KMS-11 (cell line): Measurements from ENCODE around the gene POGZ.
"Not testable (repeated sequence)": the region's sequence is repeated elsewhere in the genome, so short reads cannot be mapped to it uniquely, and the experiment has no call there.

ENCODE experiments used
- H2AFZ ChIP-seq: fragments of 200-600 bp; sonication (generic); 2 replicates; pipeline ENCODE4 v1.6.1; 2016; ENCODE audit warnings: antibody characterized with exemption, mixed run types, low read depth
- H3K27ac ChIP-seq: fragments of 200-600 bp; sonication (generic); 2 replicates; pipeline ENCODE4 v1.6.1; 2016; ENCODE audit warnings: mild to moderate bottlenecking, mixed run types
- H3K27me3 ChIP-seq: fragments of 200-600 bp; sonication (generic); 2 replicates; pipeline ENCODE4 v1.6.1; 2017; ENCODE audit warnings: mild to moderate bottlenecking, low read depth, mixed run types, moderate library complexity; ENCODE audit not compliant: insufficient read depth
- H3K36me3 ChIP-seq: fragments of 200-600 bp; sonication (generic); 2 replicates; pipeline ENCODE4 v1.6.1; 2017; ENCODE audit warnings: mild to moderate bottlenecking, mixed run types; ENCODE audit not compliant: insufficient read depth
- H3K4me1 ChIP-seq: fragments of 200-600 bp; sonication (generic); 2 replicates; pipeline ENCODE4 v1.6.1; 2016; ENCODE audit warnings: mild to moderate bottlenecking, low read depth, mixed run types; ENCODE audit not compliant: poor library complexity, severe bottlenecking
- H3K4me2 ChIP-seq: fragments of 200-600 bp; sonication (generic); 2 replicates; pipeline ENCODE4 v1.7.0; 2016; ENCODE audit warnings: mild to moderate bottlenecking, mixed run types
- H3K4me3 ChIP-seq: fragments of 200-600 bp; sonication (generic); IDR thresholded peaks from 2 replicates; pipeline ENCODE4 v1.6.1; 2017; ENCODE audit warnings: low read depth, low read length, mixed read lengths; ENCODE audit not compliant: insufficient read depth
- H3K79me2 ChIP-seq: fragments of 200-600 bp; sonication (generic); 2 replicates; pipeline ENCODE4 v1.6.1; 2016; ENCODE audit warnings: low read depth, mixed run types; ENCODE audit not compliant: insufficient read depth
- H3K9ac ChIP-seq: fragments of 200-600 bp; sonication (generic); 2 replicates; pipeline ENCODE4 v1.6.1; 2016; ENCODE audit warnings: mild to moderate bottlenecking, mixed run types
- H4K20me1 ChIP-seq: fragments of 200-600 bp; sonication (generic); 2 replicates; pipeline ENCODE4 v1.6.1; 2016; ENCODE audit warnings: mild to moderate bottlenecking, mixed run types; ENCODE audit not compliant: insufficient read depth
- TF ChIP-seq, protein P1 (sequence below): fragments of 200-600 bp; sonication (generic); conservative IDR thresholded peaks from 2 replicates; pipeline ENCODE4 v1.6.1; 2017; ENCODE audit warnings: low read depth, mild to moderate bottlenecking, antibody characterized with exemption, low read length, moderate library complexity, mixed read lengths

POGZ gene

GRCh38 chr1:151444783-151445177 lies 14.5 kb downstream of the POGZ start:
- peaks cover 50% of the 10 kb centered on the region for H4K20me1 ChIP-seq
- no peak overlapping the region for H2AFZ ChIP-seq
- peaks cover 98% of the 10 kb centered on the region for H3K79me2 ChIP-seq
- H3K4me3 ChIP-seq: no peak overlapping the region
- H3K9ac ChIP-seq: peak overlapping the region; percentile 0; the same call in 1 of the 2 replicates
- peak overlapping the region; percentile 39 for H3K4me2 ChIP-seq
- peak overlapping the region; percentile 39 for H3K27ac ChIP-seq
- TF ChIP-seq, protein P1, sequence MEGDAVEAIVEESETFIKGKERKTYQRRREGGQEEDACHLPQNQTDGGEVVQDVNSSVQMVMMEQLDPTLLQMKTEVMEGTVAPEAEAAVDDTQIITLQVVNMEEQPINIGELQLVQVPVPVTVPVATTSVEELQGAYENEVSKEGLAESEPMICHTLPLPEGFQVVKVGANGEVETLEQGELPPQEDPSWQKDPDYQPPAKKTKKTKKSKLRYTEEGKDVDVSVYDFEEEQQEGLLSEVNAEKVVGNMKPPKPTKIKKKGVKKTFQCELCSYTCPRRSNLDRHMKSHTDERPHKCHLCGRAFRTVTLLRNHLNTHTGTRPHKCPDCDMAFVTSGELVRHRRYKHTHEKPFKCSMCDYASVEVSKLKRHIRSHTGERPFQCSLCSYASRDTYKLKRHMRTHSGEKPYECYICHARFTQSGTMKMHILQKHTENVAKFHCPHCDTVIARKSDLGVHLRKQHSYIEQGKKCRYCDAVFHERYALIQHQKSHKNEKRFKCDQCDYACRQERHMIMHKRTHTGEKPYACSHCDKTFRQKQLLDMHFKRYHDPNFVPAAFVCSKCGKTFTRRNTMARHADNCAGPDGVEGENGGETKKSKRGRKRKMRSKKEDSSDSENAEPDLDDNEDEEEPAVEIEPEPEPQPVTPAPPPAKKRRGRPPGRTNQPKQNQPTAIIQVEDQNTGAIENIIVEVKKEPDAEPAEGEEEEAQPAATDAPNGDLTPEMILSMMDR: no peak
- peaks cover 50% of the 10 kb centered on the region for H3K4me1 ChIP-seq
- H3K36me3 ChIP-seq: no peaks in the 10 kb centered on the region
- no peaks in the 10 kb centered on the region for H3K27me3 ChIP-seq

DNA sequence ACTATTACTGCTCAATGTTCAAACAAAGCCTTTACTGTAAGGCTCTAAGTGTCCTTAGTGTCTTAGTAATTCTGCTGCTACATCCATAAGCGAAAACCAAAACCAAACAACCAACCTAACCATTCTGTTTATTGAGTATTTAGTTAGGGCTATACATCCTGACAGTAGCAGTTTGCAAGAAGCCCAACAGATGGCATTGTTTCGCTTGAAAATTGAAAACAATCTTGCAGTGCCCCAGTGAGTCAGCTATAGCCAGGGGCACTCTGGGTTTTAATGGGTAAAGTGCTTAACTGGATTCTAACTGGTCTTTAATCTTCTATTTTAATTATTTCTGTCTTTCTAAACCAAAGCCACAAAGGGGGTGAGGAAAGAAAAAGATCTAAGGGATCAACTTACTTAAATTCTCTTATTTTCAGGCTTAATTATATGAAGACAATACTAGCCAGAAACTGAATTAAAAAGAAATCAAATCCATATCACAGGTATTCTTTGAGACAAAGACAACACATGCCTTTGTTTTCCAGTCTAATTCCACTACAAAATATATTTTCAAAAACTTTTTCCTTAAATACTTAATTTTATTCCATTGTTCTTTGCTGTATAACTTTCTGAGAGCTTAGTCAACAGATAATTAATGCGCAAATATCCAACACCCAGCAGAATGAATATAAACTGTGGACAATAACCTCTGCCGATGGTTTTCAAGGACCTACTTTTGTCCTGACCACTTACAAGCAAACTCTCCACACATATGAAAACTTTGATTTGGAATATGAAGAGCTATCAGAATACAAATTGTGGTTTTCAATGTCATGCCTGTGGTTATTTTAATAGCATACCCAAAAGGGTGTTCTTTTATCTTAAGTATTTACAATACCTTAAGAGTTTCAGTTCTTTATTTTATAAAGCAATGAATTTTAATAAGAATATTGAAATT lies 15.2 kb downstream of the POGZ start:
- H3K79me2 ChIP-seq: peaks cover 98% of the 10 kb centered on the region
- H3K4me2 ChIP-seq: peak overlapping the region; percentile 39
- no peaks in the 10 kb centered on the region for H3K36me3 ChIP-seq

DNA sequence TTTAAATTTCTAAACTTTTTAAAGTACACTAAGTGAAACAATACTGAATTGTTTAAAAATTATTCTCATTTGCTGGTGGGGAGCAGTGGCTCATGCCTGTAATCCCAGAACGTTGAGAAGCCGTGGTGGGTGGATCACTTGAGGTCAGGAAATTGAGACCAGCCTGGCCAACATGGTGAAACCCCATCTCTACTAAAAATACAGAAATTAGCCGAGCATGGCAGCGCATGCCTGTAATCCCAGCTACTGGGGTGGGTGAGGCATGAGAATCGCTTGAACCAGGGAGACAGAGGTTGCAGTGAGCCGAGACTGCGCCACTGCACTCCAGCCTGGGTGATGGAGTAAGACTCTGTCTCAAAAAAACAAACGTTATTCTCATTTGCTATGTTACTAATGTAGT lies 21.9 kb downstream of the POGZ start:
- not testable (repeated sequence) for H3K36me3 ChIP-seq, H3K27me3 ChIP-seq, H3K4me3 ChIP-seq, H3K9ac ChIP-seq, H3K27ac ChIP-seq, H3K4me2 ChIP-seq, H2AFZ ChIP-seq
- peaks cover 13% of the 10 kb centered on the region for H3K4me1 ChIP-seq
- H3K79me2 ChIP-seq: peaks cover 96% of the 10 kb centered on the region
- peaks cover 14% of the 10 kb centered on the region for H4K20me1 ChIP-seq

More for the DNA sequence above, 15.2 kb downstream of the POGZ start:
- no peaks in the 10 kb centered on the region for H3K27me3 ChIP-seq
- peak overlapping the region; percentile 0; the same call in 1 of the 2 replicates for H3K9ac ChIP-seq
- no peak overlapping the region for H2AFZ ChIP-seq
- peak overlapping the region; percentile 39 for H3K27ac ChIP-seq
- peaks cover 53% of the 10 kb centered on the region for H4K20me1 ChIP-seq
- no peak overlapping the region for H3K4me3 ChIP-seq
- H3K4me1 ChIP-seq: peaks cover 50% of the 10 kb centered on the region
- TF ChIP-seq, protein P1: peak; percentile 99

DNA sequence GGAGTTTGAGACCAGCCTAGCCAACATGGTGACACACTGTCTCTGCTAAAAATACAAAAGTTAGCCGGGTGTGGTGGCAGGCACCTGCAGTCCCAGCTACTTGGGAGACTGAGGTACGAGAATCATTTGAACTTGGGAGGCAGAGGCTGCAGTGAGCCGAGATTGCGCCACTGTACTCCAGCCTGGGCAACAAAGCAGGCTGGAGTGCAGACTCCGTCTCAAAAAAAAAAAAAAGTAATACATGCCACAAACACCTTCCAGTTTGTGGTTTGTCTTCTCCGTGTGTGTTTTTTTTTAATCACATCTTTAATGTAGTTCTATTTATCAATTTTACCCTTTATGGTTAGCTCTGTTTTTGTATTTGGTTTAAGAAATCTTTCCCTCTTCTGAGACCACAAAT lies 22.3 kb downstream of the POGZ start:
- no peaks in the 10 kb centered on the region for H3K36me3 ChIP-seq
- H3K4me1 ChIP-seq: peaks cover 13% of the 10 kb centered on the region
- H3K79me2 ChIP-seq: peaks cover 96% of the 10 kb centered on the region
- no peak overlapping the region for H3K27ac ChIP-seq
- no peak overlapping the region for H3K4me3 ChIP-seq
- no peak overlapping the region for H3K4me2 ChIP-seq
- no peak overlapping the region for H2AFZ ChIP-seq
- H3K27me3 ChIP-seq: no peaks in the 10 kb centered on the region
- no peak overlapping the region for H3K9ac ChIP-seq
- TF ChIP-seq, protein P1: no peak
- H4K20me1 ChIP-seq: peaks cover 10% of the 10 kb centered on the region

GRCh38 chr1:151435174-151435573 lies 24.1 kb downstream of the POGZ start:
- Histone ChIP-seq H3K4me1 (peaks cover 5% of the 10 kb centered on the region), H2AFZ (no peak overlapping the region), H3K4me3 (no peak overlapping the region), H3K79me2 (peaks cover 92% of the 10 kb centered on the region), H3K4me2 (no peak overlapping the region), H3K27me3 (no peaks in the 10 kb centered on the region), H3K36me3 (no peaks in the 10 kb centered on the region), H3K27ac (no peak overlapping the region), H4K20me1 (peaks cover 4% of the 10 kb centered on the region; the same call in 1 of the 2 replicates), H3K9ac (no peak overlapping the region)
- TF ChIP-seq, protein P1: no peak

DNA sequence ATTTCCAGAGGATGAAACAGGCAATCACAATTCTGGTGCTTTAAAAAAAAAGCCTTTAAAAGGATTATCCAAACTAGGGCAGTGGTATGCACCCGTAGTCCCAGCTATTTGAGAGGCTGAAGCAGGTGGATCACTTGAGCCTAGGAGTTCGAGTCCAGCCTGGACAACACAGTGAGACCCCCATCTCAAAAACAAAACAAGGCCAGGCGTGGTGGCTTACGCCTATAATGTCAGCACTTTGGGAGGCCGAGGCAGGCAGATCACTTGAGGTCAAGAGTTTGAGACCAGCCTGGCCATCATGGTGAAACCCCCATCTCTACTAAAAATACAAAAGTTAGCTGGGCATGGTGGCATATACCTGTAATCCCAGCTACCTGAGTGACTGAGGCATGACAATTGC lies 25.5 kb downstream of the POGZ start:
- not testable (repeated sequence) for H3K27ac ChIP-seq, H4K20me1 ChIP-seq, H3K9ac ChIP-seq, H3K36me3 ChIP-seq, H3K4me1 ChIP-seq, H2AFZ ChIP-seq, H3K27me3 ChIP-seq, H3K4me2 ChIP-seq, H3K4me3 ChIP-seq
- H3K79me2 ChIP-seq: peaks cover 86% of the 10 kb centered on the region
